ENCODE results near the gene SPATA20.

The SPATA20 gene

GRCh38 chr17:50594892-50595291 lies 47.9 kb downstream of the SPATA20 start:
- no peak overlapping the region for H3K4me3 ChIP-seq (ENCODE audit: low read depth, low read length)
- TF ChIP-seq, protein P1, sequence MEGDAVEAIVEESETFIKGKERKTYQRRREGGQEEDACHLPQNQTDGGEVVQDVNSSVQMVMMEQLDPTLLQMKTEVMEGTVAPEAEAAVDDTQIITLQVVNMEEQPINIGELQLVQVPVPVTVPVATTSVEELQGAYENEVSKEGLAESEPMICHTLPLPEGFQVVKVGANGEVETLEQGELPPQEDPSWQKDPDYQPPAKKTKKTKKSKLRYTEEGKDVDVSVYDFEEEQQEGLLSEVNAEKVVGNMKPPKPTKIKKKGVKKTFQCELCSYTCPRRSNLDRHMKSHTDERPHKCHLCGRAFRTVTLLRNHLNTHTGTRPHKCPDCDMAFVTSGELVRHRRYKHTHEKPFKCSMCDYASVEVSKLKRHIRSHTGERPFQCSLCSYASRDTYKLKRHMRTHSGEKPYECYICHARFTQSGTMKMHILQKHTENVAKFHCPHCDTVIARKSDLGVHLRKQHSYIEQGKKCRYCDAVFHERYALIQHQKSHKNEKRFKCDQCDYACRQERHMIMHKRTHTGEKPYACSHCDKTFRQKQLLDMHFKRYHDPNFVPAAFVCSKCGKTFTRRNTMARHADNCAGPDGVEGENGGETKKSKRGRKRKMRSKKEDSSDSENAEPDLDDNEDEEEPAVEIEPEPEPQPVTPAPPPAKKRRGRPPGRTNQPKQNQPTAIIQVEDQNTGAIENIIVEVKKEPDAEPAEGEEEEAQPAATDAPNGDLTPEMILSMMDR (IDR thresholded peaks at IDR 0.05; ENCODE audit: control insufficient read depth, extremely low read depth, insufficient read depth), result no peak
- DNase-seq (ENCODE audit: low read depth), result no peak

DNA sequence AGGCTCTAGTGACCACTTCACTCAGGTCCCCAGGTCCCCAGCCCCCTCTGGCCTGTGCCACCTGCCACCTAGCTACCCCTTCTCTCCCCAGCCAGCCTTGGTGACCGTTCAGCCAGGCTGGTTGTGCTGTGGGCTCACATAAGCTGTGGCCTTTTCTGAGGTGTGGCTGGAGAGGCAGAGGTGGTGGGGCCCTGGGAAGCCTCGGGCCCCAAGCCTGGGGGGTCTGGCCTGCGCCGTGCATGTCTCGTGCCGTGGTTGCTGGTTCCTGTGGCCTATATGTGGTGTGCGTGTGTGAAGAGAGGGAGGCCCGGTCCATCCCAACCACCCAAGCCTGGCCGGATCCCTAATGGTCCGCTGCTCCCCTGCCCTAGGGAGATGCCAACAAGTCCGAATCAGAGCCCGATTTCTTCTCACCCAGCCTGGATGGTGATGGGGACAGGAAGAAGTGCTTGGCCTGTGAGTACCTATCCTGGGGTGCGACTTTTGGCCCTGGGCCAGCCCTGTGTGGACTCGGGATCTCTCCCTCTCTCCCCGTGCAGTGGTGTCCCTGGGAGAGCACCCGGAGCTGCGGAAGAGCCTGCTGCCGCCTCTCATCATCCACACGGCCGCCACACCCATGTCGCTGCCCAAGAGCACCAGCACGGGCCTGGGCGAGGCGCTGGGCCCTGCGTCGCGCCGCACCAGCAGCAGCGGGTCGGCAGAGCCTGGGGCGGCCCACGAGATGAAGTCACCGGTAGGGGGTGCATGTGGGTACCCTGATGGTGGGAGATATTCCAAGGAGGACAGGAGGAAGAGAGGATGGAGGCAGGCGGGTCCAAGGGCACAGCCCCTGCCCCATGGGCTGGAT lies 49.4 kb downstream of the SPATA20 start:
- TF ChIP-seq, protein P1 (IDR thresholded peaks at IDR 0.05; ENCODE audit: control insufficient read depth, extremely low read depth, insufficient read depth), result no peak
- no peak overlapping the region for H3K4me3 ChIP-seq (ENCODE audit: low read depth, low read length)
- no peak for DNase-seq (ENCODE audit: low read depth)

DNA sequence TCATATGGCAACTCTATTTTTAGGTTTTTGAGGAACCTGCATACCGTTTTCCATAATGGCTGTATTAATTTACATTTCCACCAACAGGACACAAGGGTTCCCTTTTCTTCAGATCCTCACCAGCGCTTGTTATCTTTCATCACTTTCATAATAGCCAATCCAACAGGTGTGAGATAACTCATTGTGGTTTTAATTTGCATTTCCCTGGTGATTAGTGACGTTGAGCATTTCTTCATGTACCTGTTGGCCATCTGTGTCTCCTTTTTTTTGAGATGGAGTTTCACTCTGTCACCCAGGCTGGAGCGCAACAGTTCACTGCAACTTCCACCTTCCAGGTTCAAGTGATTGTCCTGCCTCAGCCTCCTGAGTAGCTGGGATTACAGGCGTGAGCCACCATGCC lies 51.5 kb downstream of the SPATA20 start:
- no peak for DNase-seq (ENCODE audit: low read depth)
- TF ChIP-seq, protein P1 (IDR thresholded peaks at IDR 0.05; ENCODE audit: control insufficient read depth, extremely low read depth, insufficient read depth), result no peak
- no peak overlapping the region for H3K4me3 ChIP-seq (ENCODE audit: low read depth, low read length)

DNA sequence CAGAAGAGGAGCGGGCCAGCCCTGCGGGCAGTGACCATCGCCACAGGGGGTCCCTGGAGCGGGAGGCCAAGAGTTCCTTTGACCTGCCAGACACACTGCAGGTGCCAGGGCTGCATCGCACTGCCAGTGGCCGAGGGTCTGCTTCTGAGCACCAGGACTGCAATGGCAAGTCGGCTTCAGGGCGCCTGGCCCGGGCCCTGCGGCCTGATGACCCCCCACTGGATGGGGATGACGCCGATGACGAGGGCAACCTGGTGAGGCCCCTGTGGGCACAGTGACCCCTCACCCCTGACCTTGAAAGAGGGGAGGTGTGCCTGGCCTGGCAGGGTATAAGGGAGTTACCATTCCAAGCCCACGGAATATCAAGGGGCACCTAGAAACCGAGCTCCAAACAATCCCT lies 52.6 kb downstream of the SPATA20 start:
- DNase-seq (ENCODE audit: low read depth), result no peak
- H3K4me3 ChIP-seq (ENCODE audit: low read depth, low read length), result no peak overlapping the region
- TF ChIP-seq, protein P1 (IDR thresholded peaks at IDR 0.05; ENCODE audit: control insufficient read depth, extremely low read depth, insufficient read depth), result no peak

- TF ChIP-seq, protein P1 (IDR thresholded peaks at IDR 0.05; ENCODE audit: control insufficient read depth, extremely low read depth, insufficient read depth), result no peak
- no peak overlapping the region for H3K4me3 ChIP-seq (ENCODE audit: low read depth, low read length)
- DNase-seq (ENCODE audit: low read depth), result no peak
These were observed 54.9 kb downstream of the SPATA20 start for GRCh38 chr17:50601823-50602375.

GRCh38 chr17:50602836-50603235 lies 55.9 kb downstream of the SPATA20 start:
- no peak for DNase-seq (ENCODE audit: low read depth)
- H3K4me3 ChIP-seq (ENCODE audit: low read depth, low read length), result no peak overlapping the region
- TF ChIP-seq, protein P1 (IDR thresholded peaks at IDR 0.05; ENCODE audit: control insufficient read depth, extremely low read depth, insufficient read depth), result no peak

Data from LNCaP clone FGC (cell line).